Measurements from ENCODE around the gene ADAMTS2.

DNA sequence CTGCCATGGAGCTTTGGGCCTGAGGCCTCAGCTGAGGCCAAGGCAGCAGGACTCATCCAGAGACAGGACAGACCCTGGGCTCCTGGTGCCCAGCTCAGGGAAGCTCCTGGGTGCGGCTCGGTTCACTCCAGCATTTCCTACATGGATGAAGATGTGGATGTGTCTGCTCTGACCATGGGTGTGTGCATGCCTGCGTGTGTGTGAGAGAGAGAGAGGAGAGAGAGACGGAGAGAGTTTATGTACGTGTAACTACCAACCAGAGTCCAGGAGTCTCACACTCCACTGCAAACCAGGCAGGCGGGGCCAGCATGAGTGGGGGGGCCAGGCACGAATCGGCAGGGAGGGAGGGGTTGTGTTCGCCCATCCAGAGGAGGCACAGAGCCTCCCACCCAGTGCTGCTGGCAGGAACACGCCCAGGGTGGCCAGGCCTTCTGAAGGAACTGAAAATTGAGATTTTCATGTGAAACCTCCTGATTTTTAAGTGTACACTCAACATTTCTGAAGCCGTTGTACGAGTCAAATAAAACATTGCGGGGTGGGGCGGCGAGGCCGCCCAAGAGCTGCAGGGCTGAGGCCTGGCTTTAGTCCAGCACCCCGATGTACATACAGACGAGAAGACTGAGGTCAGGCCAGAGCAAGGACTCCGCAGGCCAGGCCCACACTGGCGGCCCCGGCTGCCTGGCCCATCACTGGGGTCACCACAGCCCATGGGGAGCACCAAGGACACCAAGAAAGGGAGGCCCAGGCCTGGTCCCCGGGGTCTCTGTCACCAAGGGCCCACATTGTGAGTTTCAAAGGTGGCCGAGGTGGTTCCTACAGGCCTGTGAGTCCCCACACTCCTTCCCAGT, 88.7 kb downstream of the ADAMTS2 start:
- no peak for TF ChIP-seq POLR2AphosphoS5 (IDR thresholded peaks at IDR 0.05; ENCODE audit: low read depth, low read length)
- TF ChIP-seq POLR2A (IDR thresholded peaks at IDR 0.05; ENCODE audit: low read depth, low read length) = no peak

Data from GM12891 (cell line).